CD14-positive monocyte (primary cell): ENCODE measurements around the gene RYR3. TPM values are rescaled to one million over a fixed set of nuclear protein-coding genes. Genes with fewer than 3 reads are reported as not detected.

ENCODE experiments used
- DNase-seq, 3 donors: peaks; one replicate each; pipeline ENCODE4 v3.0.0-alpha.2; 2011 to 2022
- H2AFZ ChIP-seq: 2 replicates; pipeline ENCODE4 v1.6.0; 2012; ENCODE audit warnings: mild to moderate bottlenecking, low read depth, low read length, inconsistent platforms; ENCODE audit not compliant: insufficient read depth, poor library complexity, severe bottlenecking
- H3K27ac ChIP-seq, 2 donors: 1 replicate in 1 of 2; 2 replicates in 1 of 2; pipeline ENCODE4 v1.5.1; 2012 to 2013; ENCODE audit warnings: low read length in 2 of 2, control low read depth in 1 of 2, inconsistent platforms in 1 of 2, low read depth in 1 of 2, mild to moderate bottlenecking in 1 of 2
- H3K27me3 ChIP-seq, 2 donors: one replicate each; pipeline versions ENCODE4 v1.6.0 to v1.6.1; 2011 to 2013; ENCODE audit warnings: low read length in 2 of 2; ENCODE audit not compliant: control insufficient read depth in 2 of 2, insufficient read depth in 2 of 2
- H3K36me3 ChIP-seq, 2 donors: replicated peaks in 1 of 2; 1 replicate in 1 of 2; 2 replicates in 1 of 2; pipeline versions ENCODE4 v1.5.1 to v1.6.1; 2012 to 2013; ENCODE audit warnings: low read length in 2 of 2, control low read depth in 1 of 2, inconsistent platforms in 1 of 2, mild to moderate bottlenecking in 1 of 2; ENCODE audit not compliant: insufficient read depth in 2 of 2, control insufficient read depth in 1 of 2
- H3K4me1 ChIP-seq, 2 donors: 1 replicate in 1 of 2; 2 replicates in 1 of 2; pipeline versions ENCODE4 v1.5.1 to v1.6.1; 2012 to 2013; ENCODE audit warnings: low read length in 2 of 2, control low read depth in 1 of 2, inconsistent platforms in 1 of 2, mild to moderate bottlenecking in 1 of 2, moderate library complexity in 1 of 2; ENCODE audit not compliant: insufficient read depth in 2 of 2, control insufficient read depth in 1 of 2
- H3K4me2 ChIP-seq: replicated peaks from 2 replicates; pipeline ENCODE3; 2012; ENCODE audit warnings: low read length, moderate library complexity, mild to moderate bottlenecking; ENCODE audit not compliant: poor library complexity, severe bottlenecking; ENCODE audit errors: extremely low read depth
- H3K4me3 ChIP-seq, 3 experiments: fragments of 200-600 bp in 1 of 3; sonication (generic) in 1 of 3; replicated peaks in 1 of 3; 1 replicate in 2 of 3; 2 replicates in 1 of 3; pipeline ENCODE4 v1.5.1; 2011 to 2013; ENCODE audit warnings: low read length in 3 of 3, mild to moderate bottlenecking in 3 of 3, control low read depth in 2 of 3, low read depth in 2 of 3, inconsistent platforms in 1 of 3, moderate library complexity in 1 of 3
- H3K79me2 ChIP-seq: 2 replicates; pipeline ENCODE4 v1.6.0; 2012; ENCODE audit warnings: mild to moderate bottlenecking, control low read depth, inconsistent platforms, low read length, moderate library complexity; ENCODE audit not compliant: insufficient read depth
- H3K9ac ChIP-seq: 2 replicates; pipeline ENCODE4 v1.6.0; 2017; ENCODE audit warnings: low read length, mild to moderate bottlenecking; ENCODE audit not compliant: insufficient read depth, poor library complexity, severe bottlenecking
- H3K9me3 ChIP-seq, 2 donors: replicated peaks in 1 of 2; 1 replicate in 1 of 2; 2 replicates in 1 of 2; pipeline versions ENCODE4 v1.5.1 to v1.6.1; 2012 to 2013; ENCODE audit warnings: low read length in 2 of 2, control low read depth in 1 of 2; ENCODE audit not compliant: control insufficient read depth in 1 of 2, insufficient read depth in 1 of 2
- H4K20me1 ChIP-seq: 2 replicates; pipeline ENCODE4 v1.6.0; 2012; ENCODE audit warnings: mild to moderate bottlenecking, low read length, control low read depth, moderate library complexity; ENCODE audit not compliant: insufficient read depth
- H3K27ac Mint-ChIP-seq, 7 donors: one replicate each; pipeline ENCODE4 v1.8.0; 2020; ENCODE audit warnings: mild to moderate bottlenecking in 7 of 7, mixed read lengths in 7 of 7, moderate library complexity in 6 of 7, inconsistent platforms in 2 of 7
- H3K27me3 Mint-ChIP-seq, 3 donors: one replicate each; pipeline ENCODE4 v1.8.0; 2021 to 2022; ENCODE audit warnings: low read depth in 3 of 3, mild to moderate bottlenecking in 3 of 3, mixed read lengths in 3 of 3, moderate library complexity in 3 of 3, inconsistent platforms in 1 of 3
- H3K36me3 Mint-ChIP-seq, 2 donors: one replicate each; pipeline ENCODE4 v1.8.0; 2020; ENCODE audit warnings: mixed read lengths in 2 of 2, inconsistent platforms in 1 of 2, mild to moderate bottlenecking in 1 of 2
- H3K4me1 Mint-ChIP-seq: one replicate; pipeline ENCODE4 v1.8.0; 2020; ENCODE audit warnings: mild to moderate bottlenecking, mixed read lengths
- H3K4me3 Mint-ChIP-seq, 2 donors: one replicate each; pipeline ENCODE4 v1.8.0; 2020; ENCODE audit warnings: mild to moderate bottlenecking in 2 of 2, mixed read lengths in 2 of 2, moderate library complexity in 1 of 2
- H3K9me3 Mint-ChIP-seq, 7 donors: one replicate each; pipeline ENCODE4 v1.8.0; 2020 to 2022; ENCODE audit warnings: mixed read lengths in 7 of 7, mild to moderate bottlenecking in 6 of 7, moderate library complexity in 6 of 7, inconsistent platforms in 2 of 7
- WGBS: methylation state at CpG from one replicate; pipeline ENCODE4 v1.1.5; 2013; ENCODE audit warnings: missing lambda C conversion rate; ENCODE audit not compliant: insufficient coverage; 5-methylcytosine and 5-hydroxymethylcytosine counted together
- intact Hi-C, 2 donors: fragments of 100-400 bp; cut with micrococcal nuclease; formaldehyde crosslinking; loops; one replicate each; pipeline versions ENCODE4 v1.15.0 to v1.15.1; 2023
- polyA plus RNA-seq, 3 donors: library from polyadenylated mRNA; depleted of rRNA in 1 of 3; unstranded in 2 of 3; stranded (reverse) in 1 of 3; fragments of 300-500 nt in 2 of 3; fragments of >200 nt in 1 of 3; fragmentation: Illumina TruSeq in 2 of 3; gene quantifications; 1 replicate in 2 of 3; 2 replicates in 1 of 3; pipeline ENCODE4 v1.2.3, GENCODE V29; 2012 to 2021
- TF ChIP-seq, protein P1 (sequence below): fragments of 200-600 bp; IDR thresholded peaks from one replicate; pipeline ENCODE4 v1.8.0; 2022; ENCODE audit warnings: antibody characterized with exemption, mild to moderate bottlenecking

The RYR3 gene
- polyA plus RNA-seq, 3 donors: not detected

DNA sequence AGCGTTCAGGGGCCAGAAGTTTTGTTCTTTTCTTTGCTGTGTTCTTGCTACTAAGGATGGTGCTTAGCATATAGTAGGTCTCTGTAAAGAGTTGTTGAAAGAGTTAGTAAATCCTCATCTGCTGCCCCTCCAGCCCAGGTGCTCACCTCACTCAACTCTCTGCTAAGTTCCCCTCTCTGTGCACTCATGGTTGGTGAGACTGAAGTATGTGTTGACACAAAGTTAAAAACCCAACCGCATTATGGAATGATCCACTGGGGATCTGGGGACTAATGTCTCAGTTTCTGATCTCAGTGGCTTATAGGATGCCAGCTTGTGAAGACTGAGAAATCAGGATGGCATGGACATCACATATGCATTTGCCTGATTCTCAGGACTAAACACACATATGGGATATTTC, 13.8 kb downstream of the RYR3 start:
- Histone ChIP-seq H3K4me3 (no peak overlapping the region), H3K36me3 (no peaks in the 10 kb centered on the region), H3K4me1 (no peaks in the 10 kb centered on the region), H3K27ac (no peak overlapping the region), H4K20me1 (no peaks in the 10 kb centered on the region), H2AFZ (no peak overlapping the region), H3K9me3 (no peaks in the 10 kb centered on the region), H3K4me2 (no peak overlapping the region), H3K79me2 (no peaks in the 10 kb centered on the region), H3K9ac (no peak overlapping the region), H3K27me3 (no peaks in the 10 kb centered on the region)
- H3K4me3 Mint-ChIP-seq: no peak overlapping the region
- WGBS: 100% methylated on average over 1 of the region's 2 CpGs
- TF ChIP-seq, protein P1, sequence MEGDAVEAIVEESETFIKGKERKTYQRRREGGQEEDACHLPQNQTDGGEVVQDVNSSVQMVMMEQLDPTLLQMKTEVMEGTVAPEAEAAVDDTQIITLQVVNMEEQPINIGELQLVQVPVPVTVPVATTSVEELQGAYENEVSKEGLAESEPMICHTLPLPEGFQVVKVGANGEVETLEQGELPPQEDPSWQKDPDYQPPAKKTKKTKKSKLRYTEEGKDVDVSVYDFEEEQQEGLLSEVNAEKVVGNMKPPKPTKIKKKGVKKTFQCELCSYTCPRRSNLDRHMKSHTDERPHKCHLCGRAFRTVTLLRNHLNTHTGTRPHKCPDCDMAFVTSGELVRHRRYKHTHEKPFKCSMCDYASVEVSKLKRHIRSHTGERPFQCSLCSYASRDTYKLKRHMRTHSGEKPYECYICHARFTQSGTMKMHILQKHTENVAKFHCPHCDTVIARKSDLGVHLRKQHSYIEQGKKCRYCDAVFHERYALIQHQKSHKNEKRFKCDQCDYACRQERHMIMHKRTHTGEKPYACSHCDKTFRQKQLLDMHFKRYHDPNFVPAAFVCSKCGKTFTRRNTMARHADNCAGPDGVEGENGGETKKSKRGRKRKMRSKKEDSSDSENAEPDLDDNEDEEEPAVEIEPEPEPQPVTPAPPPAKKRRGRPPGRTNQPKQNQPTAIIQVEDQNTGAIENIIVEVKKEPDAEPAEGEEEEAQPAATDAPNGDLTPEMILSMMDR: no peak
- intact Hi-C loops: no loop called here
- peaks cover 2 to 10% (median 7%) of the 10 kb centered on the region in 3 donors for H3K27me3 Mint-ChIP-seq
- peaks cover 0 to 6% (median 0%) of the 10 kb centered on the region in 7 donors for H3K9me3 Mint-ChIP-seq
- no peak for DNase-seq
- H3K36me3 Mint-ChIP-seq: no peaks in the 10 kb centered on the region
- H3K4me1 Mint-ChIP-seq: no peaks in the 10 kb centered on the region
- no peak overlapping the region for H3K27ac Mint-ChIP-seq

DNA sequence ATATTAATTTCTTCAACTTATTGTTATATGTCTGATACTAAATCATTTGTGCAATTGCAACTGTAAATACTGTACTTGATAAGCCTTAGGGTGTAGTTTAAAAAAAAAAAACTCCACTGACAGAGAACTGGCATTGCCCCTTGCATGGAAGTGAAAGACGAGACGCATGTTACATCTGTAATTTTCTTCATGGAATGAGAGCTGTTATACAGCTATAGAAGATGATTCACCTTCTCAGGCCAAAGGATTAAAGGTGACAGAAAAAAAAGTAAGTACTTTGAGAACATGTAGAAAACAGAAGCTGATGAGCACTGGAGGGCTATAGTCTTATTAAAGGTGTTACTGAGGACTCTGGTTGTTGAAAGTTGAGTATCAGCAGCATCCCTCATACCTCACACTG, 16.1 kb downstream of the RYR3 start:
- Histone ChIP-seq H3K27ac (no peak overlapping the region), H3K79me2 (no peaks in the 10 kb centered on the region), H3K9ac (no peak overlapping the region), H4K20me1 (no peaks in the 10 kb centered on the region), H3K36me3 (no peaks in the 10 kb centered on the region), H3K9me3 (no peaks in the 10 kb centered on the region), H3K27me3 (no peaks in the 10 kb centered on the region), H3K4me3 (no peak overlapping the region), H3K4me1 (no peaks in the 10 kb centered on the region), H3K4me2 (no peak overlapping the region), H2AFZ (no peak overlapping the region)
- Mint-ChIP-seq H3K9me3 (peaks cover 0 to 6% (median 1%) of the 10 kb centered on the region in 7 donors), H3K27me3 (peaks cover 4 to 10% (median 8%) of the 10 kb centered on the region in 3 donors), H3K27ac (no peak overlapping the region), H3K4me1 (no peaks in the 10 kb centered on the region), H3K4me3 (no peak overlapping the region), H3K36me3 (no peaks in the 10 kb centered on the region)
- DNase-seq: no peak
- no CpG with 5 or more reads among the region's 2 CpGs for WGBS
- TF ChIP-seq, protein P1: no peak
- intact Hi-C loops: no loop called here
